ENCODE measurements around the gene TNPO1. TPM values are rescaled to one million over a fixed set of nuclear protein-coding genes. Genes with fewer than 3 reads are reported as not detected.
"Not testable (repeated sequence)": the region's sequence is repeated elsewhere in the genome, so short reads cannot be mapped to it uniquely, and the experiment has no call there.

TNPO1 gene
- total and polyA plus RNA-seq, 2 of the 13 experiments (the other 11 are each of a cell fraction or from before 2014, with no cell fraction given) = 26.7 to 123 TPM

GRCh38 chr5:72799721-72800120 lies 16.7 kb upstream of the TNPO1 start:
- no peak overlapping the region for H3K27ac ChIP-seq (ENCODE audit: extremely low read length, insufficient read depth, low read length)
- no peaks in the 10 kb centered on the region for H3K4me1 ChIP-seq (ENCODE audit: insufficient read depth, low read length)
- no peak overlapping the region for H2AFZ ChIP-seq (ENCODE audit: low read length)
- TF ChIP-seq ZC3H4 (CRISPR knock-in tag; IDR thresholded peaks at IDR 0.05; ENCODE audit: borderline replicate concordance) = no peak
- H3K27me3 ChIP-seq (ENCODE audit: control insufficient read depth in 1 of 2, insufficient read depth in 2 of 2, low read length in 2 of 2) = peaks cover 0 to 18% of the 10 kb centered on the region in 2 experiments; a peak in 4 of 5 replicates
- ATAC-seq = no peak
- intact Hi-C loops (cut with micrococcal nuclease; ENCODE audit: unreplicated experiment) (no loop called here), in situ Hi-C loops (cut with HindIII; ENCODE audit: extremely low pct_ligation_motif_present, low pct_unique_long_range_greater_than_20kb) (no loop called here)
- ChIA-PET CTCF (ENCODE audit: low intra/inter-chr PET ratio, low total read pairs) (no interaction called here), POLR2A (no interaction called here)
- H3K36me3 ChIP-seq (replicated peaks in 1 of 2; ENCODE audit: control insufficient read depth in 1 of 2, insufficient read depth in 2 of 2, low read length in 2 of 2) = no peaks in the 10 kb centered on the region
- H3K9ac ChIP-seq (ENCODE audit: insufficient read depth, low read depth, low read length) = no peak overlapping the region
- no peaks in the 10 kb centered on the region for H3K79me2 ChIP-seq (ENCODE audit: insufficient read depth, low read length)
- no TSS peak for BruUV-seq (replicated peaks)
- H4K20me1 ChIP-seq (ENCODE audit: insufficient read depth, low read length) = no peaks in the 10 kb centered on the region
- no peak overlapping the region for H3K4me2 ChIP-seq (ENCODE audit: low read depth, low read length)
- 3% methylated on average over 1 of the region's 1 CpG for WGBS (ENCODE audit: low lambda C conversion rate)
- H3K4me3 ChIP-seq (replicated peaks in 1 of 3; ENCODE audit: insufficient read depth in 1 of 3, low read depth in 2 of 3, low read length in 3 of 3) = no peak overlapping the region
- no peak for DNase-seq (ENCODE audit: low spot score)
- no peaks in the 10 kb centered on the region for H3K9me3 ChIP-seq (ENCODE audit: low read length)
- FAIRE-seq = no peak

GRCh38 chr5:72808637-72809036 lies 7.8 kb upstream of the TNPO1 start:
- H3K79me2 ChIP-seq (ENCODE audit: insufficient read depth, low read length); CTCF ChIA-PET (ENCODE audit: low intra/inter-chr PET ratio, low total read pairs); FAIRE-seq; H3K36me3 ChIP-seq (replicated peaks in 1 of 2; ENCODE audit: control insufficient read depth in 1 of 2, insufficient read depth in 2 of 2, low read length in 2 of 2); BruUV-seq (replicated peaks); H2AFZ ChIP-seq (ENCODE audit: low read length); H3K9me3 ChIP-seq (ENCODE audit: low read length); H3K27ac ChIP-seq (ENCODE audit: extremely low read length, insufficient read depth, low read length); H3K4me3 ChIP-seq (replicated peaks in 1 of 3; ENCODE audit: insufficient read depth in 1 of 3, low read depth in 2 of 3, low read length in 3 of 3); in situ Hi-C loops (cut with HindIII; ENCODE audit: extremely low pct_ligation_motif_present, low pct_unique_long_range_greater_than_20kb); H3K9ac ChIP-seq (ENCODE audit: insufficient read depth, low read depth, low read length); H4K20me1 ChIP-seq (ENCODE audit: insufficient read depth, low read length); POLR2A ChIA-PET; intact Hi-C loops (cut with micrococcal nuclease; ENCODE audit: unreplicated experiment); TF ChIP-seq FOXA1 (IDR thresholded peaks at IDR 0.05): not testable (repeated sequence)
- Histone ChIP-seq H3K27me3 (ENCODE audit: control insufficient read depth in 1 of 2, insufficient read depth in 2 of 2, low read length in 2 of 2) (peaks cover 0 to 13% of the 10 kb centered on the region in 2 experiments; a peak in 3 of 5 replicates), H3K4me2 (ENCODE audit: low read depth, low read length) (0 out of 2 replicates have a peak overlapping the region, but pooled peaks have one; percentile 18), H3K4me1 (ENCODE audit: insufficient read depth, low read length) (peaks cover 11% of the 10 kb centered on the region; the same call in 1 of the 2 replicates)
- DNase-seq (ENCODE audit: low spot score) = peak; percentile 53
- 0 out of 2 replicates have a peak, but pooled peaks have one; percentile 16 for TF ChIP-seq SALL1 (CRISPR knock-in tag; IDR thresholded peaks at IDR 0.05)
- peak; percentile 64; the same call in 1 of the 2 replicates for TF ChIP-seq SP5 (CRISPR knock-in tag; IDR thresholded peaks at IDR 0.05; ENCODE audit: borderline replicate concordance, low read depth)
- peak; percentile 73 for TF ChIP-seq FOXA1 (CRISPR knock-in tag; IDR thresholded peaks at IDR 0.05)
- TF ChIP-seq FOXA3 (CRISPR knock-in tag; IDR thresholded peaks at IDR 0.05) = peak; percentile 54
- 0% methylated on average over 2 of the region's 4 CpGs for WGBS (ENCODE audit: low lambda C conversion rate)
- ATAC-seq = peak; percentile 92
